GM20000 (cell line): Measurements from ENCODE around the gene FBXL17.

Source experiments
- DNase-seq: peaks from one replicate; pipeline ENCODE4 v3.0.0; 2012; ENCODE audit warnings: low spot score
- CTCF ChIP-seq: IDR thresholded peaks from 2 replicates; pipeline ENCODE4 v1.5.1; 2012; ENCODE audit warnings: mild to moderate bottlenecking, control low read depth; ENCODE audit errors: extremely low read depth, missing control alignments

The FBXL17 gene

GRCh38 chr5:108059334-108059733 is 322.6 kb downstream of the FBXL17 start:
- DNase-seq = no peak
- TF ChIP-seq CTCF = no peak

- no peak for TF ChIP-seq CTCF
- no peak for DNase-seq
Measured at GRCh38 chr5:108054349-108054748, 327.5 kb downstream of the FBXL17 start.

GRCh38 chr5:108046955-108047670 is 334.8 kb downstream of the FBXL17 start:
- no peak for DNase-seq
- no peak for TF ChIP-seq CTCF

GRCh38 chr5:108036482-108036881 is 345.4 kb downstream of the FBXL17 start:
- TF ChIP-seq CTCF = no peak
- DNase-seq = no peak

GRCh38 chr5:108028883-108029282 is 353.0 kb downstream of the FBXL17 start:
- TF ChIP-seq CTCF = no peak
- DNase-seq = no peak

- no peak for TF ChIP-seq CTCF
- DNase-seq = no peak
Measured at GRCh38 chr5:108028412-108028811, 353.5 kb downstream of the FBXL17 start.

GRCh38 chr5:108025957-108026356 is 355.9 kb downstream of the FBXL17 start:
- no peak for DNase-seq
- no peak for TF ChIP-seq CTCF
